ACC112 (cell line): Measurements from ENCODE around the gene STK32B.

ENCODE experiments used
- H2AFZ ChIP-seq: fragments of 200-600 bp; sonication (generic); one replicate; pipeline ENCODE4 v1.6.0; 2017; ENCODE audit warnings: antibody characterized with exemption, low read length; ENCODE audit not compliant: unreplicated experiment
- H3K27ac ChIP-seq: fragments of 200-600 bp; sonication (generic); 2 replicates; pipeline ENCODE4 v1.5.1; 2014; ENCODE audit warnings: low read depth, mild to moderate bottlenecking, antibody characterized with exemption, low read length, moderate library complexity
- H3K27me3 ChIP-seq: fragments of 200-600 bp; sonication (generic); 2 replicates; pipeline ENCODE4 v1.6.1; 2014; ENCODE audit warnings: mild to moderate bottlenecking, antibody characterized with exemption, low read length, moderate library complexity, mixed read lengths; ENCODE audit not compliant: insufficient read depth
- H3K36me3 ChIP-seq: fragments of 200-600 bp; sonication (generic); 2 replicates; pipeline ENCODE4 v1.6.1; 2016; ENCODE audit warnings: mild to moderate bottlenecking, antibody characterized with exemption, low read length, moderate library complexity, mixed read lengths; ENCODE audit not compliant: insufficient read depth
- H3K4me1 ChIP-seq: fragments of 200-600 bp; sonication (generic); one replicate; pipeline ENCODE4 v1.6.1; 2016; ENCODE audit warnings: low read length, mixed read lengths; ENCODE audit not compliant: insufficient read depth, unreplicated experiment, control insufficient read depth
- H3K4me3 ChIP-seq: fragments of 200-600 bp; sonication (generic); 2 replicates; pipeline ENCODE4 v1.5.1; 2014; ENCODE audit warnings: mild to moderate bottlenecking, low read depth, low read length
- H3K79me2 ChIP-seq: fragments of 200-600 bp; sonication (generic); one replicate; pipeline ENCODE4 v1.6.0; 2016; ENCODE audit warnings: low read length; ENCODE audit not compliant: control insufficient read depth, unreplicated experiment, insufficient read depth

Gene STK32B

GRCh38 chr4:5120067-5120466, 68.8 kb downstream of the STK32B start:
- H2AFZ ChIP-seq: no peak overlapping the region
- H3K27me3 ChIP-seq: no peaks in the 10 kb centered on the region
- no peaks in the 10 kb centered on the region for H3K4me1 ChIP-seq
- H3K36me3 ChIP-seq: no peaks in the 10 kb centered on the region
- H3K27ac ChIP-seq: no peak overlapping the region
- H3K4me3 ChIP-seq: no peak overlapping the region
- H3K79me2 ChIP-seq: no peaks in the 10 kb centered on the region

GRCh38 chr4:5120468-5120867, 69.2 kb downstream of the STK32B start:
- H3K4me3 ChIP-seq: no peak overlapping the region
- no peaks in the 10 kb centered on the region for H3K4me1 ChIP-seq
- H3K79me2 ChIP-seq: no peaks in the 10 kb centered on the region

GRCh38 chr4:5122114-5122513, 70.8 kb downstream of the STK32B start:
- Histone ChIP-seq H3K27me3 (no peaks in the 10 kb centered on the region), H3K4me3 (no peak overlapping the region), H2AFZ (no peak overlapping the region), H3K36me3 (no peaks in the 10 kb centered on the region), H3K79me2 (no peaks in the 10 kb centered on the region), H3K4me1 (no peaks in the 10 kb centered on the region), H3K27ac (no peak overlapping the region)

More at GRCh38 chr4:5120468-5120867, 69.2 kb downstream of the STK32B start:
- Histone ChIP-seq H3K27me3 (no peaks in the 10 kb centered on the region), H3K27ac (no peak overlapping the region), H2AFZ (no peak overlapping the region), H3K36me3 (no peaks in the 10 kb centered on the region)

GRCh38 chr4:5124876-5125275, 73.6 kb downstream of the STK32B start:
- no peak overlapping the region for H3K27ac ChIP-seq
- H3K79me2 ChIP-seq: no peaks in the 10 kb centered on the region
- H3K4me3 ChIP-seq: no peak overlapping the region
- H3K36me3 ChIP-seq: no peaks in the 10 kb centered on the region
- H2AFZ ChIP-seq: no peak overlapping the region
- H3K4me1 ChIP-seq: no peaks in the 10 kb centered on the region
- H3K27me3 ChIP-seq: no peaks in the 10 kb centered on the region

- Histone ChIP-seq H3K27ac (no peak overlapping the region), H2AFZ (no peak overlapping the region), H3K4me1 (no peaks in the 10 kb centered on the region), H3K27me3 (no peaks in the 10 kb centered on the region), H3K79me2 (no peaks in the 10 kb centered on the region), H3K4me3 (no peak overlapping the region), H3K36me3 (no peaks in the 10 kb centered on the region)
Measured at GRCh38 chr4:5125321-5125720, 74.0 kb downstream of the STK32B start.

- no peak overlapping the region for H2AFZ ChIP-seq
- no peaks in the 10 kb centered on the region for H3K4me1 ChIP-seq
- H3K4me3 ChIP-seq: no peak overlapping the region
- H3K79me2 ChIP-seq: no peaks in the 10 kb centered on the region
- H3K27me3 ChIP-seq: no peaks in the 10 kb centered on the region
- H3K27ac ChIP-seq: no peak overlapping the region
- no peaks in the 10 kb centered on the region for H3K36me3 ChIP-seq
Measured at GRCh38 chr4:5126231-5126630, 75.0 kb downstream of the STK32B start.

- H3K27me3 ChIP-seq: no peaks in the 10 kb centered on the region
- no peak overlapping the region for H2AFZ ChIP-seq
- no peak overlapping the region for H3K4me3 ChIP-seq
- no peaks in the 10 kb centered on the region for H3K4me1 ChIP-seq
- no peaks in the 10 kb centered on the region for H3K79me2 ChIP-seq
- no peak overlapping the region for H3K27ac ChIP-seq
- no peaks in the 10 kb centered on the region for H3K36me3 ChIP-seq
Measured at GRCh38 chr4:5126857-5127256, 75.6 kb downstream of the STK32B start.

GRCh38 chr4:5127556-5127955, 76.3 kb downstream of the STK32B start:
- no peaks in the 10 kb centered on the region for H3K4me1 ChIP-seq
- H3K27ac ChIP-seq: no peak overlapping the region
- no peak overlapping the region for H2AFZ ChIP-seq
- H3K27me3 ChIP-seq: no peaks in the 10 kb centered on the region
- H3K36me3 ChIP-seq: no peaks in the 10 kb centered on the region
- no peak overlapping the region for H3K4me3 ChIP-seq
- no peaks in the 10 kb centered on the region for H3K79me2 ChIP-seq

- H3K27ac ChIP-seq: no peak overlapping the region
- no peak overlapping the region for H3K4me3 ChIP-seq
- H2AFZ ChIP-seq: no peak overlapping the region
- no peaks in the 10 kb centered on the region for H3K4me1 ChIP-seq
- H3K36me3 ChIP-seq: no peaks in the 10 kb centered on the region
- H3K79me2 ChIP-seq: no peaks in the 10 kb centered on the region
- no peaks in the 10 kb centered on the region for H3K27me3 ChIP-seq
Measured at GRCh38 chr4:5128569-5128968, 77.3 kb downstream of the STK32B start.

- H3K4me3 ChIP-seq: no peak overlapping the region
- no peaks in the 10 kb centered on the region for H3K27me3 ChIP-seq
- no peaks in the 10 kb centered on the region for H3K4me1 ChIP-seq
Measured at GRCh38 chr4:5133201-5133600, 81.9 kb downstream of the STK32B start.

GRCh38 chr4:5133933-5134594, 82.8 kb downstream of the STK32B start:
- no peaks in the 10 kb centered on the region for H3K79me2 ChIP-seq
- no peaks in the 10 kb centered on the region for H3K36me3 ChIP-seq
- H3K4me3 ChIP-seq: no peak overlapping the region
- H2AFZ ChIP-seq: no peak overlapping the region
- H3K27me3 ChIP-seq: no peaks in the 10 kb centered on the region
- no peak overlapping the region for H3K27ac ChIP-seq
- no peaks in the 10 kb centered on the region for H3K4me1 ChIP-seq

More at GRCh38 chr4:5133201-5133600, 81.9 kb downstream of the STK32B start:
- no peak overlapping the region for H3K27ac ChIP-seq
- no peaks in the 10 kb centered on the region for H3K36me3 ChIP-seq
- no peaks in the 10 kb centered on the region for H3K79me2 ChIP-seq
- no peak overlapping the region for H2AFZ ChIP-seq
